HG03108 (cell line): Measurements from ENCODE around the gene JPH2.

Experiments
- ATAC-seq: cut with Tn5 transposase; IDR thresholded peaks from one replicate; pipeline ENCODE4 v1.9.1; 2021; ENCODE audit warnings: moderate library complexity; ENCODE audit not compliant: unreplicated experiment

JPH2 gene

GRCh38 chr20:44187772-44188709 lies 1.1 kb upstream of the JPH2 start:
- no peak for ATAC-seq

GRCh38 chr20:44186674-44187053 lies 324 bp downstream of the JPH2 start:
- no peak for ATAC-seq

- ATAC-seq, result no peak
Observed at GRCh38 chr20:44186201-44186600, 787 bp downstream of the JPH2 start.

- no peak for ATAC-seq
Observed at GRCh38 chr20:44185574-44185973, 1.4 kb downstream of the JPH2 start.

- ATAC-seq, result no peak
Observed at GRCh38 chr20:44183282-44183681, 3.7 kb downstream of the JPH2 start.

- ATAC-seq, result no peak
Observed at GRCh38 chr20:44182863-44183262, 4.1 kb downstream of the JPH2 start.

- no peak for ATAC-seq
Observed at GRCh38 chr20:44182135-44182765, 4.7 kb downstream of the JPH2 start.

GRCh38 chr20:44181611-44182010 lies 5.4 kb downstream of the JPH2 start:
- ATAC-seq, result no peak

- ATAC-seq, result no peak
Observed at GRCh38 chr20:44180814-44181213, 6.2 kb downstream of the JPH2 start.

- ATAC-seq, result no peak
Observed at GRCh38 chr20:44176833-44177534, 10.0 kb downstream of the JPH2 start.

GRCh38 chr20:44174996-44175765 lies 11.8 kb downstream of the JPH2 start:
- ATAC-seq, result no peak

- no peak for ATAC-seq
Observed at GRCh38 chr20:44173846-44174245, 13.1 kb downstream of the JPH2 start.

- no peak for ATAC-seq
Observed at GRCh38 chr20:44173116-44173515, 13.9 kb downstream of the JPH2 start.

GRCh38 chr20:44172572-44172950 lies 14.4 kb downstream of the JPH2 start:
- no peak for ATAC-seq

- ATAC-seq, result no peak
Observed at GRCh38 chr20:44171775-44172571, 15.0 kb downstream of the JPH2 start.

- ATAC-seq, result no peak
Observed at GRCh38 chr20:44170816-44171410, 16.1 kb downstream of the JPH2 start.

- no peak for ATAC-seq
Observed at GRCh38 chr20:44167736-44168135, 19.3 kb downstream of the JPH2 start.

- no peak for ATAC-seq
Observed at GRCh38 chr20:44166477-44166876, 20.5 kb downstream of the JPH2 start.

GRCh38 chr20:44166008-44166407 lies 21.0 kb downstream of the JPH2 start:
- no peak for ATAC-seq

- ATAC-seq, result no peak
Observed at GRCh38 chr20:44160133-44160532, 26.9 kb downstream of the JPH2 start.
